ENCODE data around the gene FAM120A. TPM values are rescaled to one million over a fixed set of nuclear protein-coding genes. Genes with fewer than 3 reads are reported as not detected.

Gene FAM120A
- total RNA-seq, 1 donor from 2014 or later = 57.3 TPM

DNA sequence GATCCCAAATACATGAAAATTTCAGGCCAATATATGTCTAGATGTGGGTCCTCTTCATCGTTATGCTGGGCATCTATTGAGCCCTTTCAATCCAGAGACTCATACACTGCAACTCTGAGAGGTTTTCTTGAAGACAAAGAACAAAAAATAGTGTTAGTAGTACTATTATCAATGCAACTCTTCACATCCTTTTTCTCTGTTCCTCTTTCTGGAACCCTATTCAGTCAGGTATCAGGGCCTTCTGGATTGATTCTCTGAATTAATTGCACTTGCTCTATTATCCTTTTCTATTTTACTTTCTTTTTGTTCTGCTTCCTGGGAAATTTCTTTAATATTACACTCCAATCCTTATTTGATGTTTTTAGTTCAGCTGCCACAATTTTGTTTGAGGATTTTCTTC, 18.5 kb upstream of the FAM120A start:
- TF ChIP-seq CTCF (conservative IDR thresholded peaks at IDR 0.05) = no peak
- DNase-seq (ENCODE audit: low read depth, low spot score) = no peak
- no peak overlapping the region for H3K27ac Mint-ChIP-seq (ENCODE audit: unreplicated experiment)
- H3K4me1 Mint-ChIP-seq = peaks cover 14% of the 10 kb centered on the region
- no peaks in the 10 kb centered on the region for H3K9me3 Mint-ChIP-seq
- no peaks in the 10 kb centered on the region for H3K36me3 Mint-ChIP-seq (ENCODE audit: low read depth)
- no peaks in the 10 kb centered on the region for H3K27me3 Mint-ChIP-seq (ENCODE audit: low read depth)
- H3K4me3 Mint-ChIP-seq = no peak overlapping the region

GRCh38 chr9:93434056-93434455, 17.4 kb upstream of the FAM120A start:
- Mint-ChIP-seq H3K4me1 (peaks cover 25% of the 10 kb centered on the region), H3K27ac (ENCODE audit: unreplicated experiment) (no peak overlapping the region), H3K4me3 (no peak overlapping the region), H3K9me3 (no peaks in the 10 kb centered on the region), H3K27me3 (ENCODE audit: low read depth) (no peaks in the 10 kb centered on the region), H3K36me3 (ENCODE audit: low read depth) (no peaks in the 10 kb centered on the region)
- no peak for TF ChIP-seq CTCF (conservative IDR thresholded peaks at IDR 0.05)
- DNase-seq (ENCODE audit: low read depth, low spot score) = no peak

- no peaks in the 10 kb centered on the region for H3K9me3 Mint-ChIP-seq
- H3K27me3 Mint-ChIP-seq (ENCODE audit: low read depth) = no peaks in the 10 kb centered on the region
- H3K27ac Mint-ChIP-seq (ENCODE audit: unreplicated experiment) = peak overlapping the region; percentile 24
- no peak for DNase-seq (ENCODE audit: low read depth, low spot score)
- H3K4me3 Mint-ChIP-seq = no peak overlapping the region
- peaks cover 25% of the 10 kb centered on the region for H3K4me1 Mint-ChIP-seq
- no peaks in the 10 kb centered on the region for H3K36me3 Mint-ChIP-seq (ENCODE audit: low read depth)
- no peak for TF ChIP-seq CTCF (conservative IDR thresholded peaks at IDR 0.05)
Measured at GRCh38 chr9:93435386-93435785, 16.1 kb upstream of the FAM120A start.

- no peak overlapping the region for H3K4me3 Mint-ChIP-seq
- H3K27me3 Mint-ChIP-seq (ENCODE audit: low read depth) = no peaks in the 10 kb centered on the region
- H3K4me1 Mint-ChIP-seq = peaks cover 29% of the 10 kb centered on the region
- no peaks in the 10 kb centered on the region for H3K36me3 Mint-ChIP-seq (ENCODE audit: low read depth)
- DNase-seq (ENCODE audit: low read depth, low spot score) = no peak
- H3K27ac Mint-ChIP-seq (ENCODE audit: unreplicated experiment) = no peak overlapping the region
- TF ChIP-seq CTCF (conservative IDR thresholded peaks at IDR 0.05) = no peak
- H3K9me3 Mint-ChIP-seq = no peaks in the 10 kb centered on the region
Measured at GRCh38 chr9:93436218-93436617, 15.3 kb upstream of the FAM120A start.

GRCh38 chr9:93436655-93437407, 14.7 kb upstream of the FAM120A start:
- Mint-ChIP-seq H3K36me3 (ENCODE audit: low read depth) (no peaks in the 10 kb centered on the region), H3K27me3 (ENCODE audit: low read depth) (no peaks in the 10 kb centered on the region), H3K4me1 (peaks cover 29% of the 10 kb centered on the region), H3K9me3 (no peaks in the 10 kb centered on the region), H3K4me3 (peak overlapping the region; percentile 28), H3K27ac (ENCODE audit: unreplicated experiment) (peak overlapping the region; percentile 91)
- no peak for TF ChIP-seq CTCF (conservative IDR thresholded peaks at IDR 0.05)
- no peak for DNase-seq (ENCODE audit: low read depth, low spot score)
